ENCODE measurements around the gene ZNF839. TPM values are rescaled to one million over a fixed set of nuclear protein-coding genes. Genes with fewer than 3 reads are reported as not detected.

Gene ZNF839
- 18.3 and 21.7 TPM in 2 replicates for total RNA-seq (2022)
- Bru-seq, nascent RNA = percentile 71 among the genes with signal in this experiment
- BruChase-seq, experiment 1, labeled RNA remaining after a 6-hour chase = percentile 70 among the genes with signal in this experiment
- BruChase-seq, experiment 2, labeled RNA remaining after a 2-hour chase = percentile 80 among the genes with signal in this experiment
- long read RNA-seq, partial matches to known transcripts = 3 of 10 reads
- long read RNA-seq, other reads (novel, unspliced or antisense) = 6 of 10 reads

- BruUV-seq (replicated peaks) = no TSS peak
- TF ChIP-seq CTCF (IDR thresholded peaks at IDR 0.05; ENCODE audit: unreplicated experiment) = no peak
- peak within 1 kb of the TSS; percentile 83 for H3K27ac Mint-ChIP-seq (ENCODE audit: unreplicated experiment)
- intact Hi-C loops (cut with micrococcal nuclease; ENCODE audit: unreplicated experiment) = loop anchor here (5.0 kb wide), 1 partner anchor 42 kb away; no protein-coding TSS in a partner anchor
- no peaks in the 10 kb centered on the region for H3K27me3 Mint-ChIP-seq (ENCODE audit: unreplicated experiment)
- no peaks in the 10 kb centered on the region for H3K9me3 Mint-ChIP-seq (ENCODE audit: low read depth, unreplicated experiment)
- peaks cover 40% of the 10 kb centered on the region for H3K4me1 Mint-ChIP-seq (ENCODE audit: low read depth, unreplicated experiment)
- H3K4me3 Mint-ChIP-seq (ENCODE audit: low read depth, unreplicated experiment) = peak within 1 kb of the TSS; percentile 74
- CTCF ChIA-PET = interaction anchor here (0.8 kb wide), 1 partner anchor 201 kb away, joined by 5 read pairs; no protein-coding TSS in a partner anchor
- DNase-seq = peak; percentile 95
- H3K36me3 Mint-ChIP-seq (ENCODE audit: insufficient read depth, unreplicated experiment) = peaks cover 41% of the 10 kb centered on the region
Observed at GRCh38 chr14:102319351-102320032, at the start of gene ZNF839. Gene ZNF839 (plus strand): TSS chr14:102319746. CDS start chr14:102319766, 20 bp downstream.

GRCh38 chr14:102272392-102272791 is 47.2 kb upstream of the ZNF839 start:
- BruUV-seq (replicated peaks) = no TSS peak
- Mint-ChIP-seq H3K4me3 (ENCODE audit: low read depth, unreplicated experiment) (no peak overlapping the region), H3K36me3 (ENCODE audit: insufficient read depth, unreplicated experiment) (peaks cover 67% of the 10 kb centered on the region), H3K27ac (ENCODE audit: unreplicated experiment) (no peak overlapping the region), H3K27me3 (ENCODE audit: unreplicated experiment) (no peaks in the 10 kb centered on the region), H3K9me3 (ENCODE audit: low read depth, unreplicated experiment) (no peaks in the 10 kb centered on the region), H3K4me1 (ENCODE audit: low read depth, unreplicated experiment) (peaks cover 21% of the 10 kb centered on the region)
- TF ChIP-seq CTCF (IDR thresholded peaks at IDR 0.05; ENCODE audit: unreplicated experiment) = no peak
- CTCF ChIA-PET = no interaction called here
- intact Hi-C loops (cut with micrococcal nuclease; ENCODE audit: unreplicated experiment) = no loop called here
- DNase-seq = no peak

GRCh38 chr14:102275866-102276265 is 43.7 kb upstream of the ZNF839 start:
- Mint-ChIP-seq H3K27me3 (ENCODE audit: unreplicated experiment) (no peaks in the 10 kb centered on the region), H3K9me3 (ENCODE audit: low read depth, unreplicated experiment) (no peaks in the 10 kb centered on the region), H3K4me3 (ENCODE audit: low read depth, unreplicated experiment) (no peak overlapping the region), H3K36me3 (ENCODE audit: insufficient read depth, unreplicated experiment) (peaks cover 54% of the 10 kb centered on the region), H3K27ac (ENCODE audit: unreplicated experiment) (no peak overlapping the region), H3K4me1 (ENCODE audit: low read depth, unreplicated experiment) (peaks cover 27% of the 10 kb centered on the region)
- TF ChIP-seq CTCF (IDR thresholded peaks at IDR 0.05; ENCODE audit: unreplicated experiment) = no peak
- no peak for DNase-seq
- intact Hi-C loops (cut with micrococcal nuclease; ENCODE audit: unreplicated experiment) = loop anchor here (5.0 kb wide), 1 partner anchor 41 kb away; the partner anchor contains the start of gene ZNF839
- CTCF ChIA-PET = interaction anchor here (0.6 kb wide), 1 partner anchor 304 kb away, joined by 3 read pairs; no protein-coding TSS in a partner anchor
- no TSS peak for BruUV-seq (replicated peaks)

GRCh38 chr14:102277874-102278630 is 41.5 kb upstream of the ZNF839 start:
- CTCF ChIA-PET = no interaction called here
- H3K36me3 Mint-ChIP-seq (ENCODE audit: insufficient read depth, unreplicated experiment) = peaks cover 58% of the 10 kb centered on the region
- no peak for DNase-seq

More at GRCh38 chr14:102277874-102278630, 41.5 kb upstream of the ZNF839 start:
- BruUV-seq (replicated peaks) = no TSS peak
- no peaks in the 10 kb centered on the region for H3K27me3 Mint-ChIP-seq (ENCODE audit: unreplicated experiment)
- H3K9me3 Mint-ChIP-seq (ENCODE audit: low read depth, unreplicated experiment) = no peaks in the 10 kb centered on the region
- intact Hi-C loops (cut with micrococcal nuclease; ENCODE audit: unreplicated experiment) = loop anchor here (2.0 to 5.0 kb wide), 2 partner anchors 15 to 39 kb away; partner anchors contain the start of gene ZNF839
- peaks cover 18% of the 10 kb centered on the region for H3K4me1 Mint-ChIP-seq (ENCODE audit: low read depth, unreplicated experiment)
- H3K4me3 Mint-ChIP-seq (ENCODE audit: low read depth, unreplicated experiment) = no peak overlapping the region
- TF ChIP-seq CTCF (IDR thresholded peaks at IDR 0.05; ENCODE audit: unreplicated experiment) = no peak
- peak overlapping the region; percentile 86 for H3K27ac Mint-ChIP-seq (ENCODE audit: unreplicated experiment)
